GM18858 (cell line): ENCODE results near the gene CALY.

Experiments
- ATAC-seq: cut with Tn5 transposase; IDR thresholded peaks from one replicate; pipeline ENCODE4 v1.9.1; 2021; ENCODE audit not compliant: unreplicated experiment

The CALY gene

DNA sequence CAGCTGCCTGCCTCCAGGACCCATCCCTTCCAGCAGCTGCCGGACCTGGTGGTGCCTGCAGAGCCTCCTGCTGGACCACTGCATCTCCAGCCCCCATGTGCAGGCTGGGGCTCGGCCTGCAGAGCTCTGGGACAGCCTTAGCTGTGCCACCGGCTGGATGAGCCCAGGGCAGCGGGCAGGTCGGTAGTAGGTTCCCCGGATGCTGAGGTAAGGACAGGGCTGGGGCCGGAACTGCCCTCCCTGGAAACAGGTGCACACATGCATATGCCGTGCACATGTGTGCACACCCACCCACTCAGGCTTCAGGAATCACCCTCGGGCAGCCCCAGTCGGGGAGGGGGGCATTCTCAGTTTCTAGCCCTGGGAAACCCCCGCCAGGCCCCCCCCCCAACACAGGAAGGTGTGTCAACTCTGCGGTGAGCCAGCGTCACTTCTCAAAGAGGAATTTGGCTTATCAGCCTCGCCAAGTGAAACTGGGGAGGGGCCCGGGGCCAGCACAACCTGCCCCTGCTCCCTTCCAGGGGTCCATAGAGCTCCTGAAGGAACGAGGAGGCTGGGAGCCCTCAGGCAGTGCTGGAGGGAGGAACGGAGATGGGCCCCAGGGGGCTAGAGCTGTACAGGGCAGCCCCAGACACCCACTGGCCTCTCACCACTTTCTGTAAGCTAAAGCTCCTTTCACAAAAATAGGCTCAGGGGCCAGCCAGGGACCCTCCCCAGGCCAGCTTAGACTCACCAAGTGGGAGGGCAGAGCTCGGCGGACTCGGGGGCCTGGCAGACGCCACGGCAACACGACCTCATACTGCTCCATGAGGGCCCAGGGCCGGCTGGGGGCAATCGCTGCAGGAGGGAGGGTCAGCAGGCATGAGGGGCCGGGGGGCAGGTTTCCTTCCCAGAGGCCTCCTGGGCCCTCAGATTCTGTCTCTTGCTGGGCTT, 61.7 kb downstream of the CALY start:
- ATAC-seq, result peak; percentile 43
